ENCODE results near the gene CCDC124.

- TF ChIP-seq CEBPB (IDR thresholded peaks at IDR 0.05; ENCODE audit: borderline replicate concordance in 1 of 2, low read depth in 2 of 2, low read length in 2 of 2) (no peak), BCL3 (IDR thresholded peaks at IDR 0.05; ENCODE audit: borderline replicate concordance, insufficient read depth, low read depth, low read length, poor library complexity, severe bottlenecking) (no peak), POLR2A (IDR thresholded peaks at IDR 0.05; ENCODE audit: low read depth, low read length) (no peak), POLR2AphosphoS5 (IDR thresholded peaks at IDR 0.05; ENCODE audit: low read length) (no peak), BCL11A (IDR thresholded peaks at IDR 0.05; ENCODE audit: low read depth, low read length) (no peak), MAX (IDR thresholded peaks at IDR 0.05; ENCODE audit: low read depth, low read length) (no peak), MYC (IDR thresholded peaks at IDR 0.05; ENCODE audit: insufficient read depth, insufficient read length, insufficient replicate concordance, low read length, severe bottlenecking) (no peak), PBX3 (IDR thresholded peaks at IDR 0.05; ENCODE audit: insufficient replicate concordance, low read depth, low read length) (no peak), ATF3 (IDR thresholded peaks at IDR 0.05; ENCODE audit: borderline replicate concordance, extremely low read depth, low read depth, low read length) (no peak), ZNF592 (IDR thresholded peaks at IDR 0.05) (no peak), USF1 (IDR thresholded peaks at IDR 0.05; ENCODE audit: borderline replicate concordance, extremely low read length, insufficient read depth, low read depth, low read length) (no peak), JUND (IDR thresholded peaks at IDR 0.05; ENCODE audit: low read depth, low read length) (no peak), POLR2AphosphoS2 (IDR thresholded peaks at IDR 0.05; ENCODE audit: low read depth, low read length) (no peak), SIX5 (IDR thresholded peaks at IDR 0.05; ENCODE audit: low read depth, low read length, severe bottlenecking) (no peak)
Measured at GRCh38 chr19:17969096-17969792, 36.4 kb downstream of the CCDC124 start.
